GM20000 (cell line): Measurements from ENCODE around the gene SNX15.

Experiments used
- DNase-seq: peaks from one replicate; pipeline ENCODE4 v3.0.0; 2012; ENCODE audit warnings: low spot score
- TF ChIP-seq, protein P1 (sequence below): IDR thresholded peaks from 2 replicates; pipeline ENCODE4 v1.5.1; 2012; ENCODE audit warnings: mild to moderate bottlenecking, control low read depth; ENCODE audit errors: extremely low read depth, missing control alignments

SNX15 gene

DNA sequence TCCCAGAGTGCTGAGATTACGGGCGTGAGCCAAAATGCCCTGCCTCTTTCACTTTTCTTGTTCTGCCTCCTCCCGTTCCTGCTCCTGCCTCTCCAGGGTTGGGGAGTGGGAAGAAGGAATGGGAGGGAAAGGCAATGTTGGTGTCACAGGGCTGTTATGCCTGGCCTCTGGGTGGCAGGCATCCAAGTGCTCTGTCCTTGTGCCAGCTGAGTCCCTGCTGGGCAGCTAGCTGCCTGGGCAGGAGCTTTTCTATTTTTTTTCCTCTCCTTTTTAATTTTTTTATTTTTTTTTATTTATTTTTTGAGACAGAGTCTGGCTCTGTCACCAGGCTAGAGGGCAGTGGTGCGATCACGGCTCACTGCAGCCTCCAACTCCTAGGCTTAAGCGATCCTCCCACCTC, 9.7 kb downstream of the SNX15 start:
- TF ChIP-seq, protein P1, sequence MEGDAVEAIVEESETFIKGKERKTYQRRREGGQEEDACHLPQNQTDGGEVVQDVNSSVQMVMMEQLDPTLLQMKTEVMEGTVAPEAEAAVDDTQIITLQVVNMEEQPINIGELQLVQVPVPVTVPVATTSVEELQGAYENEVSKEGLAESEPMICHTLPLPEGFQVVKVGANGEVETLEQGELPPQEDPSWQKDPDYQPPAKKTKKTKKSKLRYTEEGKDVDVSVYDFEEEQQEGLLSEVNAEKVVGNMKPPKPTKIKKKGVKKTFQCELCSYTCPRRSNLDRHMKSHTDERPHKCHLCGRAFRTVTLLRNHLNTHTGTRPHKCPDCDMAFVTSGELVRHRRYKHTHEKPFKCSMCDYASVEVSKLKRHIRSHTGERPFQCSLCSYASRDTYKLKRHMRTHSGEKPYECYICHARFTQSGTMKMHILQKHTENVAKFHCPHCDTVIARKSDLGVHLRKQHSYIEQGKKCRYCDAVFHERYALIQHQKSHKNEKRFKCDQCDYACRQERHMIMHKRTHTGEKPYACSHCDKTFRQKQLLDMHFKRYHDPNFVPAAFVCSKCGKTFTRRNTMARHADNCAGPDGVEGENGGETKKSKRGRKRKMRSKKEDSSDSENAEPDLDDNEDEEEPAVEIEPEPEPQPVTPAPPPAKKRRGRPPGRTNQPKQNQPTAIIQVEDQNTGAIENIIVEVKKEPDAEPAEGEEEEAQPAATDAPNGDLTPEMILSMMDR, result no peak
- DNase-seq, result no peak

DNA sequence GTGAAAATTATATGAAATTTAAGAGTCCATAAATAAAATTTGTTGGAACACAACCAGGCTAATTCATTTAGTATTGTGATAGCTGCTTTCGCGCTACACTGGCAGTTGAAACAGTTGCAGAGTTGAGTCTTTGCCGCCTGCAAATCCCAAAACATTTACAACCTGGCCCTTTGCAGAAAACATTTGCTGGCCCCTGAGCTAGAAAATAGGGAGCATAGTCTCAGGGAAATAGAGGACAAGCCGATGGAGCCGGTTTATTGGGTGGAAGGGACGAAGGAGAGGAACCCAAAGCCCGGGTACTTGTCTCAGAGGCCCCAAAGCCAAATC, 13.2 kb downstream of the SNX15 start:
- TF ChIP-seq, protein P1, result no peak
- DNase-seq, result no peak

DNA sequence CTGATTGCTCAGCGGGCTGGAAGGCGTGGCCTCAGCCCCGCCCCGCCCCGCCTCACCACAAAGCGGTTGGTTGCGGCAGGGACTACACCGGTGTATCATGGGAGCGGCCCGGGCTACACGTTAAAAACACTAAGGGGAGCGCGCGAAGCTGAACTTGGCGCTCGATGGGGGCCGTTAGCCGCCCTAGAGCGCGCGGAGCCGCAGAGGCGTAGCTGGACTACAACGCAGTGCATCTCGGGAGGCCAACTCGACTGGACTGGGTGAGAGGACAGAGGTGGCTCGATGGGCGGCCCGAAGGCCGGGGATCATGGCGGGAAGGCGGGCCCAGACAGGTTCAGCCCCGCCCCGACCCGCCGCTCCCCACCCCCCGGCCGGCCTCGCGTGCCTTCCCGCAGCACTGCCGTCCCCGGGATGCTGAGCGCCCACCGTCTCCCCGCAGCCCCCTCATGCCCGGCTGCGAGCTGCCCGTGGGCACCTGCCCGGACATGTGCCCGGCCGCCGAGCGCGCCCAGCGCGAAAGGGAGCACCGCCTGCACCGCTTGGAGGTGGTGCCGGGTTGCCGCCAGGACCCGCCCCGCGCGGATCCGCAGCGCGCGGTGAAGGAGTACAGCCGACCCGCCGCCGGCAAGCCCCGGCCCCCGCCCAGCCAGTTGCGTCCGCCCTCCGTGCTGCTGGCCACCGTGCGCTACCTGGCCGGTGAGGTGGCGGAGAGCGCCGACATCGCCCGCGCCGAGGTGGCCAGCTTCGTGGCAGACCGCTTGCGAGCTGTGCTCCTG, 13.8 kb downstream of the SNX15 start, which contains the start of gene SAC3D1:
SAC3D1 (plus strand) TSS at position 364 of the 776 bp plus-strand sequence; CDS start at position 447, 83 bp downstream.
- DNase-seq, result peak; percentile 96
- TF ChIP-seq, protein P1, result no peak

DNA sequence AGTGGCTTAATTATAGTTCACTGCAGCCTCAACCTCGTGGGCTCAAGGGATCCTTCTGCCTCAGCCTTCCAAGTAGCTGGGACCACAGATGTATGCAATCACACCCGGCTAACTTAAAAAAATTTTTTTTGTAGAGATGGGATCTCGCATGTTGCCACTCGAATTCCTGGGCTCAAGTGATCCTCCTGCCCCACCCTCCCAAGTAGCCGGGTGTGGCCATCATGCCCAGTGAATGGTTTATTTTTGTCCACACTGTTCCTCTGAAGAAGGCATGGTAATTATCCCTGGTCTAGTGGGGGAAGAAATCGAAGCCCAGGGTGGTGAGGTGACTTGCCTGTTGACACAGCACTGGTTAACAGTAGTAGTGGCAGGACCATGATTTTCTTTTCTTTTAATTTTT, 15.7 kb downstream of the SNX15 start:
- no peak for DNase-seq
- TF ChIP-seq, protein P1, result no peak

DNA sequence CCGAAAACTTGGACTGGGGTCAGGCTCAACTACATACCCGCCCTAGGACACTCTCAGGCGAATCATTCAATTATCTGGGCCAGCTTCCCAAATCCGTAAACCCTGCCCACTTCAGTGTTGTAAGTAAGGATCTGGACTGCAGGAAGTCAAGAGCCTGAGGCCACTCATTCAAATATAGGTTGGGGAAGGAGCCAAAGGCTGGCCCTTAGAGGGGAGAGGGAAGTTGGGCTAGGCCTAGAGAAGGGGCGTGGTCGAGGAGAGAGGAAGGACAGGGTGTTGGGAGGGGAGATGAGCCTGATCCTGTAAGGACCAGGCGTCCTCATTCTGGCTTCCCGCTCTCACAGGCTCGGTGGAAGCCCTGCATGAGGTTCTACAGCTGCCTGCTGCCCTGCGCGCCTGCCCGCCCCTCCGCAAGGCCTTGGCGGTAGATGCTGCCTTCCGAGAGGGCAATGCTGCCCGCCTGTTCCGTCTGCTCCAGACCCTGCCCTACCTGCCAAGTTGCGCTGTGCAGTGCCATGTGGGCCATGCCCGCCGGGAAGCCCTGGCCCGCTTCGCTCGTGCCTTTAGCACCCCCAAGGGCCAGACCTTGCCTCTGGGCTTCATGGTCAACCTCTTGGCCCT, 16.8 kb downstream of the SNX15 start:
- DNase-seq, result no peak
- TF ChIP-seq, protein P1, result no peak

DNA sequence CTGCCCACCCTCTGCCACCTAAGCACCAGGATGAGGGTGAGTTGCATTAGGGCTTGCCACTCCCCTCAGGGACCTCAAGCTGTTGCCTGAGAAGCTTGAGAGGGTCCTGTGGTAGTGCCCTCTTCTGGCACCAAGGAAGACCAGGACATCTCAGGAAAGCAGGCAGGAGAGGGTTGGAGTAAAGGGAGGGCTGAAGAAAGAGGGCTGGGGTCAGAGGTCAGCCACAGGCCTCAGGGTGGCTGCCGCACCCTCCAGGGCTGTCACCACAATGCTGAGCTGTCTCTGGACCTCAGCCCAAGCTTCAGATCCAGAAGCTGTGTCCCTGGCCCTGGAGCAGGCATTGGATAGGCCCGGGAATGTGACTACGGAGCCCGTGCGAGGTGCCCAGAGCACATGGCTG, 17.8 kb downstream of the SNX15 start:
- DNase-seq, result no peak
- TF ChIP-seq, protein P1, result no peak

DNA sequence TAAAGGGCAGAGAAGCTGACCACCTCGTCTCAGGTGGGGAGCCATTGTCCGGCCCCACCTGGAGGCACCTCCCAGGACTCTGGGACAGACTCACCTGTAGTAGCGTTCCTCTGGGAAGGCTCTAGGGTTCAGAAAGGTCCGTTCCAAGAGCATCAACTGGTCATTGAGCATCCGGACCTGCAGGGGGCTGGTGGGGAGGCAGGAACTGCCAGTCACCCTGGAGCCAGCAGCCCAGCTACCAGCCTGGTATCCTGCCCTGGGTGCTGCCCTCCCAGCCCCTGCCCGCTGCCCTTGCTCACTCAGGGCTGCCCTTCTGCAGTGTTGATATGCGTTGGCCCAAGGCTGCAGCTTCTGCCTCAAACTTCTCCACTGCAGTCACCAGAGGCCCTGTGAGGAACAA, 18.5 kb downstream of the SNX15 start:
- TF ChIP-seq, protein P1, result no peak
- DNase-seq, result no peak
